ENCODE measurements around the gene TMEM132D.
"Not testable (repeated sequence)": the region's sequence is repeated elsewhere in the genome, so short reads cannot be mapped to it uniquely, and the experiment has no call there.

The TMEM132D gene

DNA sequence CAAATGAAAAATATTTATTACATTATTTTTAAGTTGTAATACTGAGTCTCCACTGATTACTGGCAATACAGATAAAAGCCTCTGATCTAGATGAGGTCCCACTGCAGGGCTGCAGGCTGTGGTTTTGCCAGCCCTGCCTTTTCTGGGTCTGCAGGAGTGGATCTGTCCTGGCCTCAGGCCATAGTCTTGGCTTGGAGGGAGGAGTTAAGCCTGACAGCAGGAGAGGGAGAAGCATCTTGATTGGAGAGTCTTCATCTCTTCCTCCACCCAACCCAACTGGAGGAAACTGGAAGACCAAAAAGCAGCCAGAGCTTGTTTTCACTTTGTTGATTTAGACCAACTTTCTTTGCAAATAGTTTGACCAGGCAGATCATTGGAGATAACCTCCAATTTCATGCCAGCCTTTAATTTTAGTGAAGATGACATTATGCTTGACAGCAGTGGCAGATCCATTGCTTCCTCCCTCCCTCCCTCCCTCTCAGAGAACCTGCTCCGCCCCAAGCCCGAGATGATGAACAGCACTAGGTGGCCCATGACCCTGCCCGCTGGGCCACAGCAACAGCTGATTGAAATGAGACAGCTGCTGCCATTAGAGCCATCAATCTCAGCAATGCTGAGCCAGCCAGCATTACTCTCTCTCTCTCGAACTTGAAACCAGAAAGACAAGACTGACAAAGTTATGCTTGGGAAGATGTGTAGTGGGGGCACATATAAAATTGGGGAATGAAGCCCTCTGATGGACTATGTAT lies 828.2 kb downstream of the TMEM132D start:
- no peak for DNase-seq

DNA sequence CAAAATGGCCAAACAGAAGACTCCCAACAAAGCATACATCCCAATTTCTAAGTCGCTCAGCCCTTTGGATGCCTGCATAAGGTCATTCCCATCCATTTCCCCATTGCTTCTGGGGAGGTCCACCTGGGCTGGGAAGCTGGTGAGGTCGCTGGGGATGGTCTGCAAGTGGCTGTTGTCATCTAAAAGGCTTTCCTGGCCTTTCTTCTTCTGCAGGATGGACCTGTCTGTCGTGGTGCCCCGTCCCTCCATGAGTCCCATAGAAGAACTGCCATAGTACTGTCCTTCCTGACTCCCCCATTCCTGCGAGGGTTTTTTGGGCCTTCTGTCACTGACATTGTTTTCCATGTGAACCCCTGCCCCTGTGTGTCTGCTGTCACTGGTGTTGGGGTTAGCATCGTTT lies 829.4 kb downstream of the TMEM132D start:
- DNase-seq, result no peak

DNA sequence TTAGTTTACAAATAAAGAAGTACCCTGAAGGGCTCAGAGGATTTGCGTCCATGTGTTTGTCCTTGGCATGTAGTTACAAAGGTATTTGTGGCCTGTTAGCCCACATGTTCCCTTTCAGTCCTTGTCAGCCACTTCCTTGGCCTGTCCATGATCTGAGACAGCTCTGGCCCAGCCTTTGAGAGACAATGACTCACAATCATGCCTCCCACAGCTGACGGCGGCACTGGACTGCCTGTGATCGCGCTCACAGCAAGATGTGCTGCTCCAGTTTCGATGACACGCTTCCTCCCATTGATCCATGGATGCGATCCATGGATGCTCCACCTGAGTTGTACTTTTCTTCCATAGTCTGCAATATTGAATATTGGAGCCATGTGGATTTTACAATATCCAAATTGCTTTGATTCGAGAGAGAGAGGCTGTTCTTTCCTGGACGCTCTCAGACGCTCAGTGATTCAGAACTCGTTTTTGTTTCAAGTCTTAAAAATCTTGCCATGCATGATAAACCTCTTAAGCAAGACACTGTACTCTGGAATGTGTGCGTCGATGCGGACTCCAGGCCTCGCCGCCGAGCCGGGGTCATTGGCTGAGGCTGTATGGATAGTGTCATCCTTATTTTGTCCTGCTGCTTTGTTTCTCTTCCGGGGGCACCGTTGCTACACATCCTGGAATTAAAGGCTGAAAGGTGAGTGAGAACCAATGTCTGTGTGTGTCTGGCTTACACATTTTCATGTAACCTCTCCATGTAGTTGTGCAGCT lies 830.5 kb downstream of the TMEM132D start:
- DNase-seq, result no peak

DNA sequence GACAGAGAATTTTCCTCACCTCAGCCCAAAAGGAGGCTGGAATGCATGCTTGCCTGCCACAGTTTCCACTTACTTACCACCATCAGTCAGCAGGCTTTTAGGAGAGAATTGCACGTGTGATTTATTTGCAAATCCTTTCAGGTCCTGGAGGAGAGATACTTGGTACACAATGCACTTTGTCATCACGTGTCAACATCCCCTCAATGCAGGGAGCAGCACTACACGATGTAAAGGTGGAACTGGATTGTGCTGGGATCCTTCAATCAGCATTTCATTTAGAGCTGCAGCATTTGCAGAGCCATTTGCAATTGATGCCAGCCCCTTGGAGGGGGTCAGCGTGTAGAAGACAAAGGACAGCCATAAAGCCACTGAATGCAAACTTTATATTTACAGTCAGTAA lies 832.5 kb downstream of the TMEM132D start:
- no peak for DNase-seq

DNA sequence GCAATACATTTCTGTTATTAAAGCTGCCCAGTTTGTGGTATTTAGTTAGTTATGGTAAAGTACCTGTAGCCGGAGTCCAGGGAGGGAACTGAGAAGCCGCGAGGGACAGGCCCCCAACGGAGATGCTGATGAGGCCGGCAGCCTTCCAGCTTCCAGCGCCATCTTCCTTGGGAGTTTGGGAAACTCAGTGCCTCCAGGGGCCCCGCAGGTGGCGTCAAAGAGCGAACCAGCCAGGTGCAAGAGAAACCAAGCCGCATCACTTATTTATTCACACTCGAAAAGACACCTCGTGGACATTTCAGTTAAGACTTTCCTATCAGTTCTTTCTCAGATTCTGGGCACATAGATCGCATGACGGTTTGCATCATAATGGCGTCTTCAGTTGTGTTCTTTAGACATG lies 833.9 kb downstream of the TMEM132D start:
- DNase-seq, result no peak

DNA sequence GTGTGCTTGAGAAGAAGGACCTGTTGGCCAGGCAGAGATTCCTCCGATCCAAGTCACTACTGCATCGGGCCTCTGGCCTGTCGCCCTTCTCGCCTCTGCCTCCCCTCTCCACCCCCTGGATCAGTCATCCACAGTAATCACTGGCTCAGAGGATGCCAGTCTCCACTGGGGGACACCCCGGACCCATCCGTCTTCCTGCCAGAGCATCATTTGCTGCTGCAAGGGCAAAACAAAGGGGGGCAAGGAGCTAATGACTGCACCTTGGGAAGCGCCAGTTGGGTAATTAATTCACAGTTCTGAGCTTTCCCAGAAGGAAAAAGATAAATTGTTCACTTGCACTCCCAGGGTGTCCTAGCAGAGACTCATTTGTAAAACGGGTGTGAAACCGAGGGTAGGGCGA lies 835.1 kb downstream of the TMEM132D start:
- no peak for DNase-seq

DNA sequence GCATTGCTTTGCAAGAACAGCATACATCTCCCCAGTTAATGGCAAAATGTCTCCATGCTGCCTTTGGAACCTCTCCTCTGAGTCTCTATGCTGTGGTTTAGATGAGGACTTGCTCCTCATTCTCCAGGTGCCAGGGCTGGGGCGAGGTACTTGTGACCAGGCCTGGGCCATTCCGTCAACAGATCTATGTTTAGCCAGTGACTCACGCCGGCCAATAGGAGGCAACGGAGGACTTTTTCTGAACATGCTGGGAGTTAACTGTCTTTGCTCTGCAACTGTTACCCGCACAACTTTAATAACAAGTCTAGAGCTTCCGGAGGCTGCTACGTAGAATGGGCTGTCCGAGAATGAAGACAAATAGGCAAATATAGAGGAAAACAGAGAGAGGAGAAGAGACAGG lies 836.3 kb downstream of the TMEM132D start:
- DNase-seq, result no peak

DNA sequence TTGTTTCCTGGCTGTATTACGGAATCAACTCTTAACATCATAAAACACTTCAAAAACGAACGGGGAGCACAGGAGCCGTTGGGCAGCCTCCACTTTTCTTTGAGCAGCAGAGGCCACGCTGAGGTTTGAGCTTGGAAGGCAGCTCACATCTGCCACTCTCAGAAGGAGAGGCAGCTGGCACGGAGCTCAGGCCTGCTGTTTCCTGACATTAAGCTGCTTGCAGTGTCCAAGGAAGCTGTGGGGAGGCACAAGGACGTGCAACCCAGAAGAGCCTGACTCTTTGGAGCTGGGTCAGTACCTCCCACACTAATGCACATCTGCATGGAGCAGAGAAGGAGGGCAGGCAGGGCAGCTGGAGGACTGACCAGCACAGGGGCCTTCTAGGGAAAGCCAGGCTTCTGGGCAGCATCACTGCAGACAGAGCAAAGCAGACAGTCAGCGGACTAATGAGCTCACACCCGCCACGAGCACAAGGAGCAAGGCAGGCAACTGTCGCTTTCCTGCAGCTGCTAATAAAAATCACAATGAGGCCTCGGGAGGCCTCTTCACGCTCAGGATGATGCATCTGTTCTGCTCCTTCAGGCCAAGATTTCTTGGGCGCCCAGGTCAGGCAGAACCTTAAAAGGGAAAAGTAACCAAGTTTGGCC lies 839.5 kb downstream of the TMEM132D start:
- DNase-seq, result no peak

DNA sequence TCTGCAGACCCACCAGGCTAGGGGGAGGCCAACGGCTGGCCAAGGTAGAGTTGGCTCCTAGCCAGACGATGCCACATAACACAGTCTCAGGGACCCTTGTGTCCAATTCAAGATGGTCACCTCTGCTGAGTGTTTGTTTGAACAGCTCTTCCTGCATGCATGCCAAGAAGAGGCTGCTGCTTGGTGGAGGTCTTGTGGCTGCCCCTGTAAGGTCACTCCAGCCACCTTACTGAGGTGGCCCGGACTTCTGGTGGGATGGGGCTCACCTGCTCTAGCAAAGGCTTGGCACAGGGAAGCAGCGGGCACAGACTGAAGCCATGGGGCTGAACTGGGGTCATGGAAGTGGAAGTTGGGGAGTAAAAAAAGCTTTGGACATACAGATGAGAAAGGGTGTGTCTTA lies 840.2 kb downstream of the TMEM132D start:
- no peak for DNase-seq

DNA sequence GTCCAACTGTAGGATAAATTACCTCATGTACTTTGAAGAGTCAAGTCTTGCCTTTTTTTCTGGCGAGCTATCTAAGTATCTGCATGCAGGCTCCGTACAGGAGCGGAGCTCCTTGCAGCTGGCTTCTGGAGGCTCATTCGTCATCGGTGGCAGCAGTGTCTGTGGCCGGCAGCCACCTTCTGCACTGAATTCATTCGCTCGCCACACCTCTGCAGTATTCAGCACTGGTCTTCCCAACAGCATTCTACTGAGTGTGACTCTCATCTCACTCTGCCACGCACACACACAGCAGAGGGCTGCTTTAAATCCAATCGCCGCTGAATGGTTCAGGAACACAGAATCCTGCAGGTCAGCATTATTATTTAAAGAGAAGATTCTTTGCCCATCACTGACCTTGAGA lies 850.6 kb downstream of the TMEM132D start:
- no peak for DNase-seq

DNA sequence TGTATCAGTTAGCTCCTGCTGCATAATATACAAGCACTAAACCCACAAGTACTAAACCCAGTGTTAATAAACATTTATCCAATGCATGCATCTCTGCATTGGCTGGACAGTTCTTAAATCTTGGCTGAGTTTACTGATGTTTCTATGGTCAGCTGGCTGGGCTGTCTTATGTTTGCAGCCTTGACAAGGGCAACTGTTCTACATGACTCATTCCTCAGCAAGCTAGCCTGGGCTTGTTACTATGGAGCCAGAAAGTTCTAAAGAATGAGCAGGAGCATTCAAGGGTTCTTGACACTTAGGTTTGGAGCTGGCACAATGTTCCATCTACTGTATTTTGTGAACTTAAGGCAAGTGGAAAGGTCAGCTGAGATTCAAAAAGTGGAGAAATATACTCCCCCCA lies 851.5 kb downstream of the TMEM132D start:
- no peak for DNase-seq

DNA sequence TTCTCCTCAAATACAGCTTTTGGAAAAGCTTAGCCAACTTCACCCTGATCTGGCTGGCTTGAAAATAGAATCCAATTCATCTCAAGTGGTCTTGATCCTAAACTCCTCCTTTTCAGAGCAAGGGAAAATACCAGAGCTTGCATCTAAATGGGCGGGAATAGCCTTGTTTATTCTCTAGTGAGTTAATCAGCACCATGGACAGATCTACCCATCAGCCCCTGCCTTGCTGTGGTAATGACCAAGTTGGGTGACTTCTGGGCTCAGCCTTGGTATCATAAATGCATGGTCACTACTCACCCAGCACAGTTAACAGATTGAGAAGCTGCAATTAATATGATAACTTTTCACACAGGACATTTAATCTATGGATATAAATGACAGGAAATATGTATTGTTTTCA lies 853.9 kb downstream of the TMEM132D start:
- DNase-seq, result no peak

DNA sequence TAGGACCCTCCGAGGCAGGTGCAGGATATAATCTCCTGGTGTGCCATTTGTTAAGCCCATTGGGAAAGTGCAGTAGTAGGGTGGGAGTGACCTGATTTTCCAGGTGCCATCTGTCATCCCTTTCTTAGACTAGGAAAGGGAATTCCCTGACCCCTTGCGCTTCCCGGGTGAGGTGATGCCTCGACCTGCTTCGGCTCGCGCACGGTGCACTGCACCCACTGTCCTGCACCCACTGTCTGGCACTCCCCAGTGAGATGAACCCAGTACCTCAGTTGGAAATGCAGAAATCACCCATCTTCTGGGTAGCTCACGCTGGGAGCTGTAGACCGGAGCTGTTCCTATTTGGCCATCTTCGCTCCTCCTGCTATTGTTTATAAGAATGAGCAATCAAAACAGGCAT lies 860.5 kb downstream of the TMEM132D start:
- DNase-seq, result not testable (repeated sequence)

DNA sequence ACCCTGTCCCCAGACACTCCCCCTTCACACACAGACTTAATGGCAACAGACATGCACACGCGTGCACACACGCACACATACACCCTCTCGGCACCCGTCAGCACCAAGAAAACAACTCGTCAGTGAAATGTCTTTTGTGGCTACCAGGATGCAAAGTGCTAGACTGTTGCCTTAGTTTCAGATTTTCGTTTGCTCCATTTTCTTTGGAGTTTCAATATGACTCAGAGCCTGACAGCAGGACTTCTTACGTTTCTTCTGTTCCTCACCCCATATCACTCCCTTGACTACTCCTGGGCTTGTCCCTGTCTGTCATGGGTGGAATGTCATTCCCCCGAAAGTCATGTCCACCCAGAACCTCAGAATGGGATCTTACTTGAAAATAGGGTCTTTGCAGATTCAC lies 867.7 kb downstream of the TMEM132D start:
- DNase-seq, result no peak

DNA sequence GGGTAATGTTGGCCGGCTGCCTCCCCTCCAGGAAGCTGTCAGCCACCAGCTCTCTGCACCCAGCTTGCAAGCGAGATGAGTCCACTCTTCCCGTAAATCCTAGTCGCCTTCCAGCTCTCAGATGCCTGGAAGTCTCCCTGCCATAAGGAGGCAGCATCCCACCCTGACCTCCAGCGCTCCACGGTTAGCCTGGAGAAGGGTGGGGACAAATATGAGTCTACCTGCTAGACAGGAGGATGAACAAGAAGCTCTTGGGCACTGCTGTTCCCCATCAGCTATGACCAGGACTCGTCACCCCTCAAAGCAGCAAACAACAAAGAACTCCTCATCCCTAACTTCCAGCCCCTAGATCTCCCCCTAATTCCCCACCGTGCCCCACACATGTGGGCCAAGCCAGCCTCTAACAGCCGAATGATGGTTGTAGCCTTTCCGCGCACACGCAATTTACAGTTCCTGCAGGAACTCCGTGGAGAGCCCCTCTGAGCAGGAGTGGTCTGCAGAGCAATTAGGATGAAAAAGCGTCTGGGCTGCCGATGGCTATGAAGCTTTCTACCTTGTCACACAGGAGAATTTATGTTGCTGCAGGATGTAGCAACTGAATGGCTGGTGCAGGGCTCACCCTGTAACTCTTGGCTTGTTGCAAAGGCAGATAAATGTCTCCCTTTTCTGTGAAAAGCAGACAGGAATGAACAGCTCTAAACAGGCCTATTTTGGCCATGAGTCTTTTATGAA lies 869.1 kb downstream of the TMEM132D start:
- DNase-seq, result no peak

DNA sequence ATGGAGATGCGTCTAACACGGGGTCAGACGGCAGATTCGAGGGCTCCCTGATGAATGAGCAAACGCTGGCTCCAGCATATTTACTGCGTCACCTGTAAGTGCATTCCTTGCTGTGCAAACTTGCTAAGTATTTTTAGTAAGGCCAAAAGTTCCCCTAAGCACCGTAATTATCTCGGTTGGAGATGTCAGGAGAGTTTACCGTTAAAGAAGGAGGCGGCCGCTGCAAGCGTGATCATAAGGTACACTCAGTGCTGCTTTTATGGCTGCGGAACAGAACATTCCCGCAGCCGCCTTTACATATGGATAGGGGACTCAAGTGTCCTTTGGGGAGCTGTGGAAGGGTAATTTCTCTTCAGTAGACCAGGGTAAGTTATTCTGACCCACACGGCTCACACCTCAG lies 875.0 kb downstream of the TMEM132D start:
- no peak for DNase-seq

DNA sequence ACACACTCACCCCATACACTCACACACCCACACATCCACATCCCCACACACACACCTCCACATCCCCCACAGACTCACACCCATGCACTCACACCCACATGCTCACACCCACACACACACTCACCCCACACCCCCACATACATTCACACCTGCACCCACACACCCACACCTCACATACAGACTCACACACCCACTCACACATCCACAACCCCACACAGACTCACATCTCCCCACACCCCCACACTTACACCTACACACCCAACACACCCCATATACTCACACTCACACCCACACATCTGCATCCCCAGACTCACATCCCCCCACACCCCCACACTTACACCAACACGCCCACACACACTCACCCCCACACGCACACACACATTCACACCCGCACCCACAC lies 878.8 kb downstream of the TMEM132D start:
- DNase-seq, result peak in 2 of 58 donors; percentile 7 to 31
